Stimulated activated CD8-positive, alpha-beta memory T cell treated with anti-CD3 and anti-CD28 coated beads, Interleukin-15, amount 100 ng/mL, for 24 hours (primary cell): Measurements from ENCODE around the gene DSCAM.

Source experiments
- DNase-seq: peaks from one replicate; pipeline ENCODE4 v3.0.0-alpha.2; 2020; ENCODE audit warnings: low read depth

The DSCAM gene

DNA sequence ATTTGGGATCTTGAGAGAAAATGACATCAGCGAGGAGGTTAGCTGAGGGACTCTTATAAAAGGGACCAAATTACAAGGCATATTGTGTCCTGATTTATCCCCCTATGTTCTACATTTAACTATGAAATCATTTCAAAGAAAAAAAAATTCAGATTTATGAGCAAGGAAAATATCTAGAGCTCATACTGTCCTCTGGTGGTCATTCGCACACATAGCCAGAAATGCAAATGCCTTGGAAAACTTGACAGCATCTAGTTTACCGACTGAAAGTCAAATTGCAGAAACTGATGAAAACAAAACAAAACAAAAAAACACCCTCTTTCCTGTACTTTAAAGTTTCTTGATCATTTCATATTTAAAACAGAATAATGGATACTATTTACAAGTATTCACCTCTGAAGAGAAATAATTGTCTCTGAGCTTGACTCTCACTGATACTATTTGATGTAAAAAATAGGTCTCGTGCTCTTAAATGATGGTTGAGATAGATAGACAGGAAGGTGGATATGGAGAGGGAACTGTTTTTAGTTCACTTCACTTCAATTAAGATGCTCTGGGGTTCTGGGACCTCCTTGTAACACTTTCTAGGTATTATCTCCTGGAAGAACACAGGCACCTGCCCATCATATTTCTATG, 725.9 kb downstream of the DSCAM start:
- DNase-seq: no peak

GRCh38 chr21:40118527-40118926, 728.4 kb downstream of the DSCAM start:
- DNase-seq: no peak

GRCh38 chr21:40117236-40117635, 729.7 kb downstream of the DSCAM start:
- no peak for DNase-seq

DNA sequence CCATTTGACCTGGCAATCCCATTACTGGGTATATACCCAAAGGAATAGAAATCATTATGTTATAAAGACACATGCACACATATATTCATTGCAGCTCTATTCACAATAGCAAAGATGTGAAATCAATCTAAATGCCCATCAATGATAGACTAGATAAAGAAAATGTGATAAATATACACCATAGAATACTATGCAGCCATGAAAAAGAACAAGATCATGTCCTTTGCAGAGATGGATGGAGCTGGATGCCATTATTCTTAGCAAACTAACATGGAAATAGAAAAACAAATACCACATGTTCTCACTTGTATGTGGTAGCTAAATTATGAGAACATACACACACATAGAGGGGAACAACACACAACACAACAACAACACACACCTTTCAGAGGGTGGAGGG, 731.2 kb downstream of the DSCAM start:
- DNase-seq: no peak

GRCh38 chr21:40102682-40103081, 744.3 kb downstream of the DSCAM start:
- no peak for DNase-seq

DNA sequence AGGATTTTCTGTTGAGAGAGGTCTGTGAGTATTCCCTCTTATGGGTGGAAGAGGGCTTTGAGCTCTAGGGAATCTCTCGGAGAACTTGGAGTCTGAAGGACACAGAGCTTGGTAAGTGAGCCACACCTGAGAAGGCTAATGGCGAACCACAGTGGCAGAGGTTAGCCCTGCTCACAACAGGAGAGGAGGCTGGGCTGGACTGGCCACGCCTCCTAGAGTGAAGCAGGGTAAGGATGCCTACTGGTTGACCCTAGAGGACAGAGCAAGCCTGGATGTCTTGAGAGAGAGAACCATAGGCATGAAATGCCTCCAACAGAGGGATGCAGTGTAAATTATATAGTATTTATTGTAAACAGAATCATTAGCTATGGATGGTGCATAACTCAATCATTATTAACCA, 747.1 kb downstream of the DSCAM start:
- no peak for DNase-seq

DNA sequence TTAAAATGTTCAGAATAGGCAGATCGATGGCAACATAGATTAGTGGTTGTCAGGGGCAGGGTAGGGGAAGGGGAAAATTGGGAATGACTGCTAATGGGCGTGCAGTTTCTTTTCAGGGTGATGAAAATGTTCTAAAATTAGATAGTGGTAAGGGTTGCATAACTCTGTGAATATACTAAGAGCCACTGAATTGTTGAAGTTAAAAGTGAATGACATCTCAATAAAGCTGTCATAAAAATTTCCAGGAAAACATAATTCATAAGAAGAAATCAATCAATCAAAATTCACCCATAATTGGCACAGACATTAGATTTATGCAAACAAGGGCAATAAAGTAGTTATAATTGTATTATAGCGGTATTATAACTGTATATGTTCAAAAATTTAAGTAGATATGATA, 751.5 kb downstream of the DSCAM start:
- no peak for DNase-seq

DNA sequence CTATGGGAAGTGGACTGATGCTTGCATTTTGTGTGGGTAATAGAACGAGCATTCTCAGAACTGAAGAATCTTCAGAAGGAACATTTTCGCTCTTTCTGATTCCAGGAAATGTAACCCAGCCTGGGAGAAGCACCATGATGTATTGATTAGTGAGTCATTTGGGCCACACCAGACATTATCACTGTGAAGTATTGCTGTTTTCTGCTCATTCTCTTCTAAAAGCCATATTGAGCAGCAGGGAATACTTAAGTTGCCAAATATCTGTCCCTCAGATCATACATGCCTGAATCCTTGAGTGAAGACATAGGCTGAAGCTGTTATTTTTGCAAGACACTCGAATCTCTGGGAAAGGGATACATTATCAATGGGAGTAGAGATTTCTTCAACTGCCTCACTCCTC, 766.6 kb downstream of the DSCAM start:
- no peak for DNase-seq

DNA sequence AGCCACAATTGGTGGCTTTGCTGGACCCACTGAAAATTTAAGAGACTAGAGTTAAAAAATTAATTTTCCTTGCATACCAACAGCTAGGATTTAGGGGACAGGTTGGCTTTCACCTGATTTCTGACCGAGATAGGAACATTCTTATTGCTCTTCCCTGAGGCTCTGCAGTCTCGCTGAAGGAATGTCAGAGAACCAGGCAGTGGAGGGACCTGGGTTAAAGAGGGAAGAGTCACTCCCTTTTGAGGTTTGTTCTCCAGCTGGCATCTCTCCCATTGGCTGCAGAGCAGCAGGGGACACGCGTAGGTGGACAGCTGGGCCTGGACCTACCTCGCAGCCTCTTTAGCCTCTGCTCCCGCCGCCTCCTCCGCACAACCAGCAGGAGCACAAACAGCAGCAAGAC, 772.2 kb downstream of the DSCAM start:
- no peak for DNase-seq

DNA sequence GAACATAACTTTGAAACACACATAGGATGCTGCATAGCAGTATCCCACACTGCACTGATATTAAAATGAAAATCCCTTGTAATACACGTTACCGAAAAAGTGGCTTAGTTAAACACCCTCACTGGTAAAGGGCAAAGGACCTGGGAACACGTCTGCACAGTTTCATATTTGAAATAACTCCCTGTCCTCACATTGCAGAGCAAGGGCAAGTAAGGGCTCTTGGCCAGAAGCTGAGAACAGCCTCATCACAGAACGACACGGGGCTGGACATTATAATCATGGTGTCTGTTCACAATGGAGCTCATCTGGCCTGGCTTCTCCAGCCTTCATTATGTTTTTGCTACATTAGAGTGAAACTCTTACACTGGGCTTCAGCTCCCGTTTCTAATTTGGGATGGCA, 772.8 kb downstream of the DSCAM start:
- DNase-seq: no peak

DNA sequence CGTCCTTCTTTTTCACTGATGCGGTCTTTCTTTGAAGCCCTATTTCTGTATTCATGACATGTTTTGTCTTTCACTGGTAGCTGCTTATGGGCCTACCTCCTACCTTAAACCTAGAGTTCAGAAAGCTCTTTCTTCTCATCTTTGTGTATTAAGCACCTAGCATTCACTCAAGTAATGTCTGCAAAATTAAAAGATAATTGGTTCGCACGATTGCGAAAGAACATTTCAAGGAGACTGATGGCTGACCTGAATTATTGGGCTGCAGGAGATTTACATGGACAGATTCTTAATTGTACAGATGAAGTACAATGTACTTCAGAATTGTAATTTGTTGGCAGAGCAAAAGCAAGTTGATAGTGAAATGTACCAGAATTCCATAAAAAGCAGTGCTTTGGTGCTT, 773.3 kb downstream of the DSCAM start:
- no peak for DNase-seq

GRCh38 chr21:40070871-40071270, 776.1 kb downstream of the DSCAM start:
- DNase-seq: no peak

- DNase-seq: no peak
These were observed 779.2 kb downstream of the DSCAM start for GRCh38 chr21:40067751-40068150.

DNA sequence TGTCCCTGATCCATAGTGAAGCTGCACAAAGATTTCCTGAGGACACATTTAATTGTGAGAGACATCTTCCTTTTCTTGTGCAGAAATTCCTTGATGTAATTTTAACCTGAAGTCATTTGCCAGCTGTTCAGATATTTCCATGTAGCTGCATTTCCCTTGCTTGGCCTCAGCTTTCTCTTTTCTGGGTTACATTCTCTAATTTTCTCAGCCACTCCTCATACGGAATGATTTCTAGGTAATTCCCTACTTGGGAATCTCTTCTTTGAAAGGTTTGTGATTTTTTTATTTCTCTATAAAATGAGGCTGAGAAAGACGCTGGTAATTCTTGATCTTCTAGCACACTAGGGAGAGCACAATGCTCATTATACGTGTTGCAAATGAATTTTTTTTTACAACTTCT, 780.7 kb downstream of the DSCAM start:
- DNase-seq: no peak

GRCh38 chr21:40060083-40060677, 786.8 kb downstream of the DSCAM start:
- no peak for DNase-seq

GRCh38 chr21:40057331-40057730, 789.6 kb downstream of the DSCAM start:
- DNase-seq: no peak

- no peak for DNase-seq
These were observed 790.9 kb downstream of the DSCAM start for GRCh38 chr21:40056031-40056430.

- DNase-seq: no peak
These were observed 792.6 kb downstream of the DSCAM start for GRCh38 chr21:40054403-40054802.

- no peak for DNase-seq
These were observed 794.0 kb downstream of the DSCAM start for GRCh38 chr21:40053007-40053406.

DNA sequence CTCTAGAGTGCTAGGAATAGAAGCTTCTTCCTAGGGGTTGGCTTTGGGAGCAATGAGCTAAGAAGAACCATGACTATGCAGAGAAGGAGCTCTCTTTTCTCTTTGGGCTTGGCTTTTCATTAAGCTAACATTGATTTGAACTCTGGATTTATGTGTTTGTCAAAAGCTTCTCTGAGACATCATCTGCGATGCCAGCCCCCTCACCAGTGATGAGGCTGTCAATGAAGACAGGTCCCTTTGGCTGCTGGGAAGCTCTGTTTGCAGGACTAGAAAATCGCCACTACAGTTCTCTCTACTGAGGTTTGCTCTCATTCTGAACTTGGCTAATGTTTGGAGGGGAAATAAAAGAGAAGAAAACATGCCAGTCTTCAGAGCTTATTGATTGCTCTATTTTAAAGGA, 794.7 kb downstream of the DSCAM start:
- DNase-seq: no peak

GRCh38 chr21:40051801-40052200, 795.2 kb downstream of the DSCAM start:
- no peak for DNase-seq

DNA sequence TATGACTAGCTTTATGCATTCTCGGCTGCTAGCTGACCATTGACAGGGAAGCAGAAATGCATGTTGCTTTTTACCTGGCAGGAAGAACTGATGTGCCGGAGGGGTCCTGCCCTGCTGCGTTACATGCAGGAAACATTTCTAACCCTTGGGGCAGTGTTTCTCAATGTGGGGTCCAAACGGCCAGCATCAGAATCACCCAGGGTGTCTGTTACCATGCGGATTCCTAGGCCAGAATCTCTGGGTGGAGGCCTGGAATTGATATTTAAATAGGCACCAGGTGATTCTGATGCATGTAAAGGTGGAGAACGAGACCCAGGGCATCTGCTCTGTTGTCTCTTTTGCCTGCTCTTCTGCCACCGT, 797.0 kb downstream of the DSCAM start:
- no peak for DNase-seq

GRCh38 chr21:40049031-40049930, 797.7 kb downstream of the DSCAM start:
- DNase-seq: no peak
